GM21390 (cell line): ENCODE measurements around the gene KLHL17.

Experiments
- ATAC-seq: cut with Tn5 transposase; IDR thresholded peaks from one replicate; pipeline ENCODE4 v1.9.1; 2021; ENCODE audit not compliant: unreplicated experiment

KLHL17 gene

GRCh38 chr1:960363-961131 is at the start of gene KLHL17:
Gene KLHL17, plus strand, starts transcription at chr1:960584. Its CDS starts 110 bp downstream, at chr1:960694.
- ATAC-seq, result peak; percentile 58

GRCh38 chr1:910881-911721 is 49.3 kb upstream of the KLHL17 start:
- ATAC-seq, result no peak

- ATAC-seq, result no peak
These were observed 48.3 kb upstream of the KLHL17 start for GRCh38 chr1:911875-912739.

- ATAC-seq, result no peak
These were observed 47.6 kb upstream of the KLHL17 start for GRCh38 chr1:912740-913301.

DNA sequence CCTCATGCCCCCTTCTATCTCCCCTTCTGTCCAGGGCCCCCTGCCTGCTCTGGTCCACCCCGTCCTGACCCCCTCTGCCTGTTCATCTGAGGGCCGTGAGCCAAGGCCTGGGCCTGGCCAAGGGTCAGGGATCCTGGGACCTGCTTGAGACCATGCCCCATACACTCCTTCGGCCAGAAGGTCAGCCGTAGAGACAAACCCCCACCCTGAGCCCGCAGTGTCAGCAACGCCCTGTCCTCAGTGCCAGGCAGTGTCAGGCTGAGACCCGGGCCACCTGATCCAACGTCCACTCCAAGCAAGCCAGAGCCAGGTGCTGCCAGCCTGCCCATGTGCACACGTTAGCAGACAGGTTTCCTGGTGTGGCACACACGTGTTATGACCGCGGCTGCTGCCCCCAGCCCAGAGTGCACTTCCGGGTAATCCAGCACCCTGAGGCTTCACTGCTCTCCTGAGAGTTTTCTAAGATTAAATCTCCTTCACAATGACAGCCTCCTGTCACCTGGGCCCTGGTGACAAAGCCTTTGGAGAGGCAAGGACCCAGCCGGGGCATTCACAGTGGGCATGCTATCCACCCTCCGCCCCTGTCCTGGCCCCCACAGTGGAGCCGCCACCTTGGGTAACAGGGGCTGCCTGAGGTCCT is 46.8 kb upstream of the KLHL17 start:
- no peak for ATAC-seq

- ATAC-seq, result no peak
These were observed 46.1 kb upstream of the KLHL17 start for GRCh38 chr1:914131-914890.

DNA sequence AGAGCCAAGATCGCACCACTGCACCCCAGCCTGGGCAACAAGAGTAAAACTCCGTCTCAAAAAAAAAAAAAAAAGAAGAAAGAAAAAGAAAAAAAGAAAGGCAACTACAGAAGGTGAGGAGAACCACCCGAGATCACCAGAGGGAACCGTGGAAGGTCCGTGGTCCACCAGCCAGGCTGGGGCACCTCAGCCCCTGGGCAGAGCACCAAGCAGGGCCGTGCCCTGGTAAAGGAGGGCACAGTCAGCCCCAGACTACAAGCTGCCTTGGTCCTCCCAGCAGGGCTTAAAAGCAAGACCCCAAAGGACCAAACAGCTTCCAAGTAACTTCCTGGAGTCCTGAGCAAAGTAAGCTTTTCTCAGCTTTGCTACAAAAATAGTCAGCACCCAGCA is 45.5 kb upstream of the KLHL17 start:
- no peak for ATAC-seq

DNA sequence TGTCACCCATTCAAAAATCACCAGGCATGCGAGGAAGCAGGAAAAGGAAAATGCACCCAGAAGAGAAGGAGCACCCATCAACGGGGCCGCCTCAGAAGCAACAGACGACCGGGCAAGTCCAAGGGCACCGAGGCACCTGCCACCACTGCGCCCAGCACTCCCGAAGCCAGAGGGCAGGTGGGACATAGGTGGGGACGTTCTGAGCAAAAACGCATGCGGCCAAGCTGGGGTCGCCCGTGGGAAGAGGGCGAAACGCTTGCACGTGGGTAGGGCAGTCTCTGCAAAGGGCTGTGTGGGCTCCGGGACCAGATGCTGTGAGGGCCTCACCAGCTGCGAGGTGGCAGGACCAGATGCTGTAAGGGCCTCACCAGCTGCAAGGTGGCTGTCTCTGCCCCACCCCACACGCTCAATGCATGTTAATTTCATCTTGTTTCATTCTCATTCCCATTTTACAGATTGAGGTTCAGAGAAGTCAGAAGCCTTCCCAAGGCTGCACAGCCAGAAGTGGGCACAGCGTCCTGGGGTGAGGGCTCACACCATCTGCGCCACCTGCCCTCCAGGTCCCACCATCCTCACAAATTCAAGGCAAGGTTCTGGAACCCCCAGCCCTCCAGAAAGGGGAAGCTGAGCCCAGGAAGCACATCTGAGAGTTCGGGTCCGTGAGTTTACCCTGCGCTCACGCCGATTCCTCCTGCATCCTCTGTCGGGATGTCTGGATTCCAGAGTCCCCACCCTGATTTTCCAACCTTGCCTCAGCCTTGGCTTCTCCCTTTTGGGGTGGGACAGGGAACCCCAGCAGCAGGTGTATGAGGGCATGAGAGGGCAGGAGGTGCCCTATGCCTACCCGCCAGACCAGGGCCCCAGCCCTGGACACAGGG is 44.9 kb upstream of the KLHL17 start:
- ATAC-seq, result no peak

DNA sequence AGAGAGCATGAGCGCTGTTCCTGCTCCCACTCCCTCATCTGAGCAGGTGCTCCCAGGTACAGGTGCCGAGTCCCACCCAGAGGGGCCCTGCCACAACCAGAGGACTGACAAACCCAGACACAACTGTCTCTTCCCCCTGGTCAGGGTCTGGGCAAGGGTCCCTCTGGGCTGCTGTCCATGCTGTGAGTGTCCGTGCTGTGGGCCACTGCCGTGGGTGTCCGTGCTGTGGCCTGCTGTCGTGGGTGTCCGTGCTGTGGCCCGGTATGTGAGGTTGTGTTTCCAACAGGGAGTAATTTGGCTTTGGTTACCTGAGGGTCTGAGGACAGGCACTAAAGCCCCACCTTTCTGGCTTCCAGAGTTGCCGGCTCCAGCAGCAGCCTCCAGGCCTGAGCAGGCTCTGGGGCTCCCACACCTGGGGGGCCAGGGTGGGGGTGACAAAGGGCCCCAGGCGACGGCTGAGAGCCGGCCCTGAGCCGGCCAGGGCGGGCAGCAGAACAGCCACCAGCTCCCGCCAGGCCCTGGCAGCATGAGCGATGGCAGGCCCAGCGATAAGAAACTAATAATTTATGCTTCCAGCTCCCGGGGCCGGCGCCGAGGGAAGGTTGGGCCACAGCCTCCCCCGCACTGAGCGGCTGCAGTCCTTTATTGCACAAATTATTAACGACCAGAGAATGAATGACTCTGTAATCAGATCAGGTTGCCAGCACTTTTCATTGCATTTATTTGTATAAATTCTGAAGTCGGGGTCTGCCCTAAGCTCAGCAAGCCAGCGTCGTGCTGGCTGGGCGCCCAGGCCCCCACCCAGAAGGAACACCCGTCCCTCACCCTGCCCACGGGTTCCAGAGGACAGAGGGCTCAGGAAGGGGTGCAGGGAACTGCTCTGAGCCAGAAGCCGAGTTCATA is 44.0 kb upstream of the KLHL17 start:
- ATAC-seq, result no peak

DNA sequence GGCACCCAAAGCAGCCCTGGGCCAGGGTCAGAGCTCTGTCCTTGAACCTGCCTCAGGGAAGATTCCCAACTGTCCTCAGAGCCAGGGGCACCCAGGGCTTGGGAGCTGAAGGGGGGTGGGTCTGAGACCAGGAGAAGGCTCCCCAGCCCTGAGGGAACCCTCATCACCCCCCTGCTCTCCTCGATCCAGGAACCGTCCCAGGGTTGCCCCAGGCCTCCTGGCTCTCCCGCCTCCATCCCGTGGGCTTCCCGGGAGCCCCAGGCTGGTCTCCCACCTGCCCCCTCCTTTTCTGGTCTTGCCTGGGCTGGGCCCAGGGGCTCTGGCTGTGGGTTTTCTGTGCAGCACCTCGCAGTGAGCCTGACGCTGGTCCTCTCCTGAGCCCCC is 43.3 kb upstream of the KLHL17 start:
- no peak for ATAC-seq

GRCh38 chr1:917466-918091 is 42.8 kb upstream of the KLHL17 start:
- no peak for ATAC-seq

DNA sequence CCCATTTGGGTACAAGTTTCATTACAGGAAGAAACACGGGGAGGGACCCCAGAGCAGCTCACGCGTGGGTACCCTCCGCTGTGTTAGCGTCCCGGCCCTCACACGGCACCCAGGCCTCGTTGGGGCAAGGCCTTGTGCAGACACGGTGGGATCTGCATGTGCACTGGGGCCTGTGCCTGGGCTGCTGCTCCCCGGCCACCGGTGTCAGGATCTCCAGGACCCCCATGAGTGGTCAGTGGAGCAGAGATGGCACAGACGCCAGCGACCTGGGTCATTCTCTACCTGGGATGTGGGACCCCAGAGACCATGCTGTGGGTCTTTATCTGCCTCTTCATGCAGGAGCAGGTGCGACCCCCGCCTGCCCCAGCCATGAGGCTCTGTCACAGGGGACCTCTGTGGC is 42.0 kb upstream of the KLHL17 start:
- ATAC-seq, result no peak

DNA sequence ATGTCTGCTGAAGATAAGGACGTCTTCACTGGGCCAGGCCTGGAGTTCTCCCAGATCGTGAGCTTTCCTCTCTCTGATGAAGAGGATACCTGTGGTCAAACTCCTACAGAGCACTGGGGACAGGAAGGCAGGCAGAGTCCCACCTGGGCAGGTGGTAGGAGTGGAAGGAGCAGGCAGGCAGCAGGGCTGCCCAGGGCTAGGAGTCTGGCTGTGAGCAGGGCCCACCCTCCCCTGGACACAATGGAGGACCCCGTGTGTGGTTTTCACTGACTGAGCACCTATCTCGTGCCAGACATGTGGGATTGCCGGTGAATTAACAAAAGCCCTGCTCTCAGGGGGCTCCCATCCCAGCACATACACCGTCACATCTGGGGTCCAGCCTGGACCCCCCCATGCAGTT is 41.5 kb upstream of the KLHL17 start:
- ATAC-seq, result no peak

- no peak for ATAC-seq
These were observed 41.0 kb upstream of the KLHL17 start for GRCh38 chr1:919271-919872.

GRCh38 chr1:920010-920409 is 40.4 kb upstream of the KLHL17 start:
- no peak for ATAC-seq

DNA sequence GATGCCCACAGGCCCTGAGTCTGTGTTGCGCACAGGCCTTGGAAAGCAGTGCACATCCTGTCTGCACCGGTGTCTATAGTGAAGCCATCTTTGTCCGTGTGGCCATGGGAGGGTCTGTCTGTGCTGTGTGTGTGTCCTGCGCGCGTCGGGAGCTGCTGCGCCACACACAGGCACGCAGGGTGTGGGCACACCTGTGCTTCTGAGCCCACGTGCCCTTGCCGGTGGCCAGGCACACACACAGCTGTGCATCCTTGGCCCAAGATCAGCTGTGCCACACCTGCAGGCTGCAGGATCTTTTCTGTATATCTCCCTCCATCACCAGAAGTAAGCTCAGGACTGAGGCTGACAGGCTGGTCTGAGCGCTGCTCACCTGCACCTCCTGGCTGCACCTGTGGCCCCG is 39.9 kb upstream of the KLHL17 start:
- ATAC-seq, result no peak
